Right lobe of liver (tissue), 4 donors: ENCODE measurements around the gene COX7A2L.

Experiments used
- CTCF ChIP-seq, 4 donors: fragments of 200-600 bp in 3 of 4; fragments of 450-650 bp in 1 of 4; IDR thresholded peaks; one replicate each; pipeline versions ENCODE4 v1.5.1 to v1.8.0; 2016 to 2022; ENCODE audit warnings: antibody characterized with exemption in 4 of 4, mild to moderate bottlenecking in 2 of 4
- POLR2A ChIP-seq: fragments of 450-650 bp; IDR thresholded peaks from one replicate; pipeline ENCODE4 v1.6.1; 2017; ENCODE audit warnings: antibody characterized with exemption, mild to moderate bottlenecking
- donor health status: DM: no; HTN: no; CAD: no.
- donor health status: DM: no; HTN: no; CAD: no.
- donor health status: DM: no; HTN: yes; CAD: no.

- TF ChIP-seq CTCF (IDR thresholded peaks at IDR 0.05) = no peak
- TF ChIP-seq POLR2A = no peak
Observed at GRCh38 chr2:42340045-42340937, 20.7 kb downstream of the COX7A2L start.
